T-cell (primary cell): ENCODE data around the gene EXT2. TPM values are rescaled to one million over a fixed set of nuclear protein-coding genes. Genes with fewer than 3 reads are reported as not detected.

Source experiments
- ATAC-seq, 4 experiments: fragments of 200-7000 bp in 3 of 4; fragments of 150-1000 bp in 1 of 4; cut with Tn5 transposase; replicated peaks in 1 of 4; 1 replicate in 3 of 4; 2 replicates in 1 of 4; pipeline ENCODE4 v1.10.0; 2021; ENCODE audit warnings: moderate library complexity in 3 of 4, mild to moderate bottlenecking in 2 of 4, moderate number of reproducible peaks in 1 of 4
- CTCF ChIA-PET, 2 donors: fragments of 300-600 bp; sonication (Branson Sonifier 250); formaldehyde crosslinking; loops; one replicate each; lab custom pipeline; 2022; ENCODE audit warnings: antibody characterized with exemption in 2 of 2; lab: Charles Lee
- POLR2A ChIA-PET, 2 donors: fragments of 300-600 bp; sonication (Branson Sonifier 250); formaldehyde crosslinking; loops; one replicate each; lab custom pipeline; 2022; ENCODE audit warnings: antibody characterized with exemption in 2 of 2; lab: Charles Lee
- DNase-seq, 35 experiments: peaks; one replicate each; pipeline versions ENCODE4 v3.0.0 to v3.0.0-alpha.2; 2013 to 2023
- H3K27ac ChIP-seq: one replicate; pipeline ENCODE4 v1.5.1; 2013; ENCODE audit warnings: low read length
- H3K27me3 ChIP-seq, 2 experiments: replicated peaks in 1 of 2; 1 replicate in 1 of 2; 2 replicates in 1 of 2; pipeline versions ENCODE4 v1.6.1 to v1.7.0; 2013; ENCODE audit warnings: low read length in 1 of 2, mixed read lengths in 1 of 2; ENCODE audit not compliant: control insufficient read depth in 2 of 2, insufficient read depth in 2 of 2; ENCODE audit errors: extremely low read depth in 1 of 2
- H3K36me3 ChIP-seq, 2 donors: 1 replicate in 1 of 2; 2 replicates in 1 of 2; pipeline versions ENCODE4 v1.6.1 to v1.7.0; 2013; ENCODE audit warnings: low read length in 1 of 2; ENCODE audit not compliant: control insufficient read depth in 2 of 2, insufficient read depth in 1 of 2; ENCODE audit errors: extremely low read depth in 1 of 2
- H3K4me1 ChIP-seq, 2 experiments: 1 replicate in 1 of 2; 2 replicates in 1 of 2; pipeline versions ENCODE4 v1.6.1 to v1.7.0; 2013; ENCODE audit warnings: low read length in 2 of 2, mixed read lengths in 1 of 2; ENCODE audit not compliant: insufficient read depth in 2 of 2, control insufficient read depth in 1 of 2; ENCODE audit errors: extremely low read depth in 1 of 2
- H3K4me3 ChIP-seq, 2 donors: 1 replicate in 1 of 2; 2 replicates in 1 of 2; pipeline versions ENCODE4 v1.5.1 to v1.7.0; 2013; ENCODE audit warnings: mild to moderate bottlenecking in 2 of 2, low read length in 1 of 2, moderate library complexity in 1 of 2; ENCODE audit not compliant: control insufficient read depth in 1 of 2; ENCODE audit errors: extremely low read depth in 1 of 2
- H3K9me3 ChIP-seq: 2 replicates; pipeline ENCODE4 v1.7.0; 2013
- H3K27ac Mint-ChIP-seq, 2 donors: one replicate each; pipeline ENCODE4 v1.8.0; 2020 to 2021; ENCODE audit warnings: mild to moderate bottlenecking in 2 of 2, mixed read lengths in 2 of 2
- H3K27me3 Mint-ChIP-seq, 2 donors: one replicate each; pipeline ENCODE4 v1.8.0; 2021 to 2022; ENCODE audit warnings: mixed read lengths in 2 of 2
- H3K36me3 Mint-ChIP-seq: one replicate; pipeline ENCODE4 v1.8.0; 2021; ENCODE audit warnings: mixed read lengths
- H3K4me1 Mint-ChIP-seq, 3 donors: one replicate each; pipeline ENCODE4 v1.8.0; 2020 to 2022; ENCODE audit warnings: mixed read lengths in 3 of 3, mild to moderate bottlenecking in 1 of 3
- H3K4me3 Mint-ChIP-seq, 3 donors: one replicate each; pipeline ENCODE4 v1.8.0; 2020 to 2022; ENCODE audit warnings: mild to moderate bottlenecking in 3 of 3, mixed read lengths in 3 of 3, moderate library complexity in 3 of 3
- H3K9me3 Mint-ChIP-seq, 3 donors: one replicate each; pipeline ENCODE4 v1.8.0; 2020 to 2022; ENCODE audit warnings: mixed read lengths in 3 of 3
- whole genome bisulfite sequencing: methylation state at CpG from one replicate; pipeline ENCODE4 v1.1.5; 2013; ENCODE audit warnings: missing lambda C conversion rate; ENCODE audit not compliant: insufficient coverage; 5-methylcytosine and 5-hydroxymethylcytosine counted together
- total RNA-seq, 35 experiments: library from RNA in 6 of 35; stranded (reverse) in 6 of 35; fragments of 120-200 nt in 1 of 35; gene quantifications; one replicate each; pipeline versions ENCODE4 v1.2.1 to v1.2.4 and lab custom pipeline; 2013 to 2026

The EXT2 gene
- total RNA-seq, 5 donors from 2014 or later (not counting 1 experiment from before 2014, with no cell fraction given), result 24.8 to 30.5 (median 26.6) TPM

- Mint-ChIP-seq H3K27me3 (peaks cover 4 to 8% of the 10 kb centered on the region in 2 donors), H3K27ac (no peak overlapping the region), H3K36me3 (no peaks in the 10 kb centered on the region), H3K4me3 (no peak overlapping the region), H3K4me1 (no peaks in the 10 kb centered on the region), H3K9me3 (no peaks in the 10 kb centered on the region)
- POLR2A ChIA-PET, result no interaction called here
- Histone ChIP-seq H3K36me3 (no peaks in the 10 kb centered on the region), H3K27ac (no peak overlapping the region), H3K9me3 (no peaks in the 10 kb centered on the region), H3K4me1 (no peaks in the 10 kb centered on the region), H3K27me3 (peaks cover 0 to 22% of the 10 kb centered on the region in 2 experiments), H3K4me3 (no peak overlapping the region)
- ATAC-seq (no peak), DNase-seq (no peak)
- CTCF ChIA-PET, result interaction anchor here in 1 of 2 donors (0.6 to 0.7 kb wide), 2 partner anchors 247 to 545 kb away, joined by 3 read pairs; no protein-coding TSS in a partner anchor
- WGBS, result 81% methylated on average over 8 of the region's 11 CpGs
These were observed 191.4 kb downstream of the EXT2 start for GRCh38 chr11:44286911-44287310.

- POLR2A ChIA-PET, result interaction anchor here in 1 of 2 donors (0.6 kb wide), 1 partner anchor 76 kb away, joined by 4 read pairs; no protein-coding TSS in a partner anchor
- no CpG with 5 or more reads among the region's 3 CpGs for WGBS
- Mint-ChIP-seq H3K4me3 (no peak overlapping the region), H3K9me3 (no peaks in the 10 kb centered on the region), H3K27ac (no peak overlapping the region), H3K27me3 (peaks cover 4 to 9% of the 10 kb centered on the region in 2 donors), H3K36me3 (no peaks in the 10 kb centered on the region), H3K4me1 (no peaks in the 10 kb centered on the region)
- DNase-seq (no peak), ATAC-seq (no peak)
- CTCF ChIA-PET, result interaction anchor here (0.6 to 0.8 kb wide), 2 partner anchors 248 kb away, joined by 3 to 4 read pairs; no protein-coding TSS in a partner anchor
- Histone ChIP-seq H3K27me3 (peaks cover 0 to 22% of the 10 kb centered on the region in 2 experiments), H3K4me3 (no peak overlapping the region), H3K4me1 (no peaks in the 10 kb centered on the region), H3K27ac (no peak overlapping the region), H3K36me3 (no peaks in the 10 kb centered on the region), H3K9me3 (no peaks in the 10 kb centered on the region)
These were observed 192.7 kb downstream of the EXT2 start for GRCh38 chr11:44288133-44288526.

GRCh38 chr11:44290208-44290607 is 194.7 kb downstream of the EXT2 start:
- Histone ChIP-seq H3K27ac (no peak overlapping the region), H3K4me3 (no peak overlapping the region), H3K9me3 (no peaks in the 10 kb centered on the region), H3K27me3 (peaks cover 0 to 31% of the 10 kb centered on the region in 2 experiments), H3K36me3 (no peaks in the 10 kb centered on the region), H3K4me1 (no peaks in the 10 kb centered on the region)
- 14% methylated on average over 1 of the region's 4 CpGs for WGBS
- Mint-ChIP-seq H3K4me3 (no peak overlapping the region), H3K27ac (no peak overlapping the region), H3K9me3 (no peaks in the 10 kb centered on the region), H3K36me3 (no peaks in the 10 kb centered on the region), H3K4me1 (no peaks in the 10 kb centered on the region), H3K27me3 (peaks cover 8 to 16% of the 10 kb centered on the region in 2 donors)
- POLR2A ChIA-PET, result no interaction called here
- no peak for ATAC-seq
- DNase-seq, result no peak
- CTCF ChIA-PET, result no interaction called here

Other genes with a start within 250 kb of the EXT2 start
- 10 to 100 TPM; 21.6 to 36.9 (median 34.1) TPM for gene ALKBH3, start 214.8 kb upstream of the EXT2 start, total RNA-seq
- 1 to 10 TPM in 1 of 5 donors, under 1 TPM in 3, not detected in 1; 0.44 to 1.1 (median 0.73) TPM for gene C11orf96, start 153.0 kb upstream of the EXT2 start, total RNA-seq
- gene ACCSL, start 47.7 kb upstream of the EXT2 start, total RNA-seq, result not detected
- 10 to 100 TPM; 18.9 to 66.4 (median 27.5) TPM for gene ACCS, start 29.4 kb upstream of the EXT2 start, total RNA-seq
- not detected for gene ALX4, start 214.5 kb downstream of the EXT2 start, total RNA-seq